Kidney (tissue), 14 donors: ENCODE results near the gene AXL. TPM values are rescaled to one million over a fixed set of nuclear protein-coding genes. Genes with fewer than 3 reads are reported as not detected.
"Not testable (repeated sequence)": the region's sequence is repeated elsewhere in the genome, so short reads cannot be mapped to it uniquely, and the experiment has no call there.

Source experiments
- DNase-seq, 5 donors: peaks; one replicate each; pipeline ENCODE4 v3.0.0-alpha.2; 2013 to 2020
- FAIRE-seq: peaks from 2 replicates; lab custom pipeline; 2012; peaks lifted over from hg19 to GRCh38; lab: Jason Lieb, UNC
- H3K27ac ChIP-seq, 2 donors: one replicate each; pipeline ENCODE4 v1.7.0; 2013; ENCODE audit warnings: low read depth in 2 of 2, low read length in 2 of 2, inconsistent platforms in 1 of 2
- H3K27me3 ChIP-seq: one replicate; pipeline ENCODE4 v1.7.1; 2013; ENCODE audit warnings: low read length, inconsistent platforms; ENCODE audit not compliant: control insufficient read depth, insufficient read depth
- H3K36me3 ChIP-seq, 3 donors: one replicate each; pipeline versions ENCODE4 v1.7.0 to v1.7.1; 2013; ENCODE audit warnings: low read length in 3 of 3, control low read depth in 1 of 3, inconsistent platforms in 1 of 3; ENCODE audit not compliant: insufficient read depth in 3 of 3, control insufficient read depth in 2 of 3
- H3K4me1 ChIP-seq, 3 donors: one replicate each; pipeline versions ENCODE4 v1.7.0 to v1.7.1; 2013; ENCODE audit warnings: low read length in 3 of 3, inconsistent platforms in 1 of 3, low read depth in 1 of 3; ENCODE audit not compliant: control insufficient read depth in 2 of 3, insufficient read depth in 2 of 3
- H3K4me3 ChIP-seq, 3 donors: one replicate each; pipeline versions ENCODE4 v1.7.0 to v1.8.1; 2013; ENCODE audit warnings: low read length in 3 of 3, control low read depth in 1 of 3, inconsistent platforms in 1 of 3
- H3K9ac ChIP-seq, 3 donors: one replicate each; pipeline versions ENCODE4 v1.7.0 to v1.7.1; 2013; ENCODE audit warnings: low read length in 3 of 3, control low read depth in 1 of 3, inconsistent platforms in 1 of 3
- H3K9me3 ChIP-seq, 3 donors: one replicate each; pipeline versions ENCODE4 v1.7.0 to v1.7.1; 2013; ENCODE audit warnings: low read length in 3 of 3, control low read depth in 1 of 3, inconsistent platforms in 1 of 3; ENCODE audit not compliant: control insufficient read depth in 2 of 3, insufficient read depth in 1 of 3
- intact Hi-C: fragments of 100-400 bp; cut with DNase I; formaldehyde crosslinking; loops from one replicate; pipeline ENCODE4 v1.11.1; 2022
- polyA plus RNA-seq: library from polyadenylated mRNA; stranded (reverse); fragments of 350-450 nt; fragmentation: Illumina TruSeq; extraction: RNeasy Lipid Tissue Mini Kit (QIAGEN cat#74804); gene quantifications from one replicate; pipeline ENCODE4 v1.2.3, GENCODE V29; 2014; ENCODE audit warnings: low read depth, low replicate concordance; ENCODE audit not compliant: insufficient read depth
- total RNA-seq: library from RNA; stranded (reverse); fragmentation: NEBNext Ultra II Directional; extraction: Animal tissue kit (Norgen Biotek cat#: 25700); gene quantifications from one replicate; pipeline ENCODE4 v1.2.1, GENCODE V29; 2021
- TF ChIP-seq, protein P1 (sequence below): IDR thresholded peaks from 3 replicates; pipeline ENCODE4 v1.5.1; 2012; ENCODE audit warnings: mild to moderate bottlenecking, moderate library complexity, borderline replicate concordance; ENCODE audit not compliant: insufficient read depth; ENCODE audit errors: extremely low read depth
- donor health status: control.
- donor health status: control.
- donor health status: control.
- donor health status: control.
- donor health status: control.
- donor health status: DM: yes; HTN: yes; CAD: no.
- donor health status: Normal renal cell carcinoma (clear cell type).

AXL gene
- total and polyA plus RNA-seq, 2 donors from 2014 or later, result 6.3 to 37.4 TPM

DNA sequence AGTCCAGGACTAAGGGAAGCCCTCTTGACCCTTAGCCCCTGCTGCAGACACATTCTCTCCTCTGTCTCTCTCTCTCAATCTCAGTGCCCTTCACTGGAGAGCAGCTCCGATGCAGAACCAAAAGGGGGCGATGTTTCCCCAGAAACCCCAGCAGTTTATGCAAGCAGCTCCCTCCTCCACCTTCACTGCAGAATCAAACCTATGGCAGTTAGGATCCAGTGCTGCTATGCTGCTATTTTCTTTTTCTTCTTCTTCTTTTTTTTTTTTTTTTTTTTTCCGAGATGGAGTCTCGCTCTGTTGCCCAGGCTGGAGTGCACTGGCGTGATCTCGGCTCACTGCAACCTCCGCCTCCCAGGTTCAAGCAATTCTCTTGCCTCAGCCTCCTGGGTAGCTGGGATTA is 14.7 kb upstream of the AXL start:
- H3K4me3 ChIP-seq, H3K36me3 ChIP-seq, H3K27ac ChIP-seq, H3K27me3 ChIP-seq, H3K9me3 ChIP-seq, H3K4me1 ChIP-seq, H3K9ac ChIP-seq: not testable (repeated sequence)
- peak; percentile 46 for FAIRE-seq
- intact Hi-C loops, result loop anchor here (5.0 kb wide), 1 partner anchor 53 kb away; no protein-coding TSS in a partner anchor
- peak; percentile 81 to 92 (median 89) for DNase-seq
- TF ChIP-seq, protein P1, sequence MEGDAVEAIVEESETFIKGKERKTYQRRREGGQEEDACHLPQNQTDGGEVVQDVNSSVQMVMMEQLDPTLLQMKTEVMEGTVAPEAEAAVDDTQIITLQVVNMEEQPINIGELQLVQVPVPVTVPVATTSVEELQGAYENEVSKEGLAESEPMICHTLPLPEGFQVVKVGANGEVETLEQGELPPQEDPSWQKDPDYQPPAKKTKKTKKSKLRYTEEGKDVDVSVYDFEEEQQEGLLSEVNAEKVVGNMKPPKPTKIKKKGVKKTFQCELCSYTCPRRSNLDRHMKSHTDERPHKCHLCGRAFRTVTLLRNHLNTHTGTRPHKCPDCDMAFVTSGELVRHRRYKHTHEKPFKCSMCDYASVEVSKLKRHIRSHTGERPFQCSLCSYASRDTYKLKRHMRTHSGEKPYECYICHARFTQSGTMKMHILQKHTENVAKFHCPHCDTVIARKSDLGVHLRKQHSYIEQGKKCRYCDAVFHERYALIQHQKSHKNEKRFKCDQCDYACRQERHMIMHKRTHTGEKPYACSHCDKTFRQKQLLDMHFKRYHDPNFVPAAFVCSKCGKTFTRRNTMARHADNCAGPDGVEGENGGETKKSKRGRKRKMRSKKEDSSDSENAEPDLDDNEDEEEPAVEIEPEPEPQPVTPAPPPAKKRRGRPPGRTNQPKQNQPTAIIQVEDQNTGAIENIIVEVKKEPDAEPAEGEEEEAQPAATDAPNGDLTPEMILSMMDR, result peak; percentile 90

DNA sequence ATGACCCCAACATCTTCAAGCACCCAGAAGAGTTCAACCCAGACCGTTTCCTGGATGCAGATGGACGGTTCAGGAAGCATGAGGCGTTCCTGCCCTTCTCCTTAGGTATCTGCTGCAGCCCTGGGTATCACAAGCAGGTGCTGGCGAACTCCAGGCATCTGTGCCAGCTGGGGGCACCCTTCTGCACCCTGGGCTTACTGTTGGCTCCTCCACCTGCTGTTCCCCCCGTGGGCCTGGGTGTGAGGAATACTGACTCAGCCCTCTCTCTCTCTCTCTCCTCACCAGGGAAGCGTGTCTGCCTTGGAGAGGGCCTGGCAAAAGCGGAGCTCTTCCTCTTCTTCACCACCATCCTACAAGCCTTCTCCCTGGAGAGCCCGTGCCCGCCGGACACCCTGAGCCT is 13.0 kb upstream of the AXL start:
- H3K27ac ChIP-seq, result no peak overlapping the region
- H3K9ac ChIP-seq, result no peak overlapping the region
- no peak for DNase-seq
- no peak for FAIRE-seq
- H3K36me3 ChIP-seq, result no peaks in the 10 kb centered on the region
- H3K27me3 ChIP-seq, result no peaks in the 10 kb centered on the region
- intact Hi-C loops, result no loop called here
- no peaks in the 10 kb centered on the region for H3K4me1 ChIP-seq
- TF ChIP-seq, protein P1, result no peak
- H3K4me3 ChIP-seq, result no peak overlapping the region
- no peaks in the 10 kb centered on the region for H3K9me3 ChIP-seq

DNA sequence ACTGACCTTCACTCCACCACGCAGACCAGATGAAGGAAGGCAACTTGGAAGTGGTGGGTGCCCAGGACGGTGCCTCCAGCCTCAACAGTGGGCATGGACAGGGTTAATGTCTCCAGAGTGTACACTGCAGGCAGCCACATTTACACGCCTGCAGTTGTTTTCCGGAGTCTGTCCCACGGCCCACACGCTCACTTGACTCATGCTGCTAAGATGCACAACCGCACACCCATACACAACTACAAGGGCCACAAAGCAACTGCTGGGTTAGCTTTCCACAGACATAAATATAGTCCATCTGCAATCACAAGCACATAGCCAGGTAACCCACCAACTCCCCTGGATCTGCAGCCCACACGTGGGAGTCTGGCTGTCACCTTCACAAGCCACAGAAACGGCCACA is 12.6 kb upstream of the AXL start:
- intact Hi-C loops, result no loop called here
- TF ChIP-seq, protein P1, result no peak
- H3K27ac ChIP-seq, result peak overlapping the region in 1 of 2 donors; percentile 28
- no peak overlapping the region for H3K9ac ChIP-seq
- H3K9me3 ChIP-seq, result no peaks in the 10 kb centered on the region
- no peaks in the 10 kb centered on the region for H3K27me3 ChIP-seq
- FAIRE-seq (no peak), DNase-seq (no peak)
- H3K4me1 ChIP-seq, result no peaks in the 10 kb centered on the region
- H3K36me3 ChIP-seq, result no peaks in the 10 kb centered on the region
- H3K4me3 ChIP-seq, result no peak overlapping the region
